HepG2 (cell line): ENCODE data around the gene ZNHIT1. TPM values are rescaled to one million over a fixed set of nuclear protein-coding genes. Genes with fewer than 3 reads are reported as not detected.
A peak's percentile ranks its signal among the peaks of the same experiment; 100 is the strongest.

Experiments
- ATAD3A ChIP-seq: sonication (generic); formaldehyde crosslinking; IDR thresholded peaks from 2 replicates; pipeline ENCODE4 v1.4.0; 2020; ENCODE audit warnings: missing genetic modification reagents
- CEBPB ChIP-seq: IDR thresholded peaks from 2 replicates; pipeline ENCODE4 v1.6.1; 2011; ENCODE audit warnings: low read depth, low read length, improper control_type of control experiment, borderline replicate concordance
- CEBPG ChIP-seq: IDR thresholded peaks from 2 replicates; pipeline ENCODE4 v1.6.1; 2016
- FOSL2 ChIP-seq: sonication (generic); formaldehyde crosslinking; IDR thresholded peaks from 2 replicates; pipeline ENCODE4 v1.4.0; 2020; ENCODE audit warnings: missing genetic modification reagents
- HDAC2 ChIP-seq: sonication (generic); formaldehyde crosslinking; IDR thresholded peaks from 2 replicates; pipeline ENCODE4 v1.4.0; 2020; ENCODE audit warnings: missing genetic modification reagents
- KLF16 ChIP-seq, 2 experiments: sonication (generic) in 1 of 2; formaldehyde crosslinking in 1 of 2; IDR thresholded peaks; 2 replicates each; pipeline versions ENCODE4 v1.6.1 to v1.8.0; 2016 to 2023; ENCODE audit warnings: missing genetic modification reagents in 2 of 2, missing compliant biosample characterization in 1 of 2
- MED1 ChIP-seq: sonication (generic); formaldehyde crosslinking; IDR thresholded peaks from 2 replicates; pipeline ENCODE4 v1.4.0; 2020; ENCODE audit warnings: missing genetic modification reagents
- MYC ChIP-seq: sonication (generic); formaldehyde crosslinking; IDR thresholded peaks from 2 replicates; pipeline ENCODE4 v1.9.0; 2021; ENCODE audit warnings: missing genetic modification reagents, borderline replicate concordance
- NR2C2 ChIP-seq: sonication (generic); formaldehyde crosslinking; IDR thresholded peaks from 2 replicates; pipeline ENCODE4 v1.4.0; 2020; ENCODE audit warnings: missing genetic modification reagents, mild to moderate bottlenecking, moderate library complexity, borderline replicate concordance
- NR2F2 ChIP-seq: IDR thresholded peaks from 2 replicates; pipeline ENCODE4 v1.6.1; 2012; ENCODE audit warnings: low read depth, inconsistent platforms, borderline replicate concordance
- NR2F6 ChIP-seq, 2 experiments: IDR thresholded peaks; 2 replicates each; pipeline ENCODE4 v1.6.1; 2016; ENCODE audit warnings: antibody characterized with exemption in 1 of 2, mild to moderate bottlenecking in 1 of 2
- PHF21A ChIP-seq: sonication (generic); formaldehyde crosslinking; IDR thresholded peaks from 2 replicates; pipeline ENCODE4 v1.5.0; 2020; ENCODE audit warnings: mild to moderate bottlenecking, missing genetic modification reagents
- PHF5A ChIP-seq: IDR thresholded peaks from one replicate; pipeline ENCODE4 v1.6.1; 2018; ENCODE audit warnings: low read depth, missing genetic modification reagents; ENCODE audit not compliant: unreplicated experiment
- RXRB ChIP-seq: IDR thresholded peaks from 2 replicates; pipeline ENCODE4 v1.6.1; 2016; ENCODE audit warnings: borderline replicate concordance, missing genetic modification reagents, missing compliant biosample characterization
- SATB2 ChIP-seq: sonication (generic); formaldehyde crosslinking; IDR thresholded peaks from 2 replicates; pipeline ENCODE4 v1.5.0; 2020; ENCODE audit warnings: missing genetic modification reagents
- SMARCE1 ChIP-seq: fragments of 450-650 bp; IDR thresholded peaks from 2 replicates; pipeline ENCODE4 v1.6.1; 2017; ENCODE audit warnings: borderline replicate concordance
- TAF15 ChIP-seq: fragments of 200-400 bp; formaldehyde crosslinking; IDR thresholded peaks from one replicate; pipeline ENCODE4 v1.6.1; 2018; ENCODE audit warnings: mild to moderate bottlenecking, low read depth, low read length; ENCODE audit not compliant: poor library complexity, severe bottlenecking
- TBX2 ChIP-seq: sonication (generic); formaldehyde crosslinking; IDR thresholded peaks from 2 replicates; pipeline ENCODE4 v1.5.0; 2020; ENCODE audit warnings: missing genetic modification reagents, mild to moderate bottlenecking, borderline replicate concordance
- TBX3 ChIP-seq: fragments of 450-650 bp; IDR thresholded peaks from 2 replicates; pipeline ENCODE4 v1.6.1; 2017; ENCODE audit warnings: antibody characterized with exemption, mild to moderate bottlenecking, inconsistent platforms, borderline replicate concordance
- ZBTB42 ChIP-seq: sonication (generic); formaldehyde crosslinking; IDR thresholded peaks from 2 replicates; pipeline ENCODE4 v1.5.0; 2020; ENCODE audit warnings: mild to moderate bottlenecking, missing genetic modification reagents
- ZC3H13 ChIP-seq: sonication (generic); formaldehyde crosslinking; IDR thresholded peaks from 2 replicates; pipeline ENCODE4 v1.8.1; 2023; ENCODE audit warnings: mild to moderate bottlenecking, missing genetic modification reagents, moderate library complexity
- ZNF17 ChIP-seq: sonication (generic); formaldehyde crosslinking; IDR thresholded peaks from 2 replicates; pipeline ENCODE4 v1.5.0; 2020; ENCODE audit warnings: mild to moderate bottlenecking, missing genetic modification reagents
- ZNF629 ChIP-seq: sonication (generic); formaldehyde crosslinking; conservative IDR thresholded peaks from 2 replicates; pipeline ENCODE4 v1.5.0; 2020; ENCODE audit warnings: missing genetic modification reagents
- ZNF644 ChIP-seq: IDR thresholded peaks from 2 replicates; pipeline ENCODE4 v1.6.1; 2016; ENCODE audit warnings: low read depth
- polyA plus RNA-seq, 8 experiments: library from polyadenylated mRNA; depleted of rRNA in 3 of 8; stranded (reverse) in 7 of 8; unstranded in 1 of 8; fragments of >200 nt; fragmentation: Illumina TruSeq in 4 of 8; extraction: Trizol in 4 of 8; gene quantifications; 2 replicates each; pipeline versions ENCODE4 v1.2.1 to v1.2.3, GENCODE V29; 2011 to 2016; ENCODE audit warnings: low read depth in 4 of 8, missing spikeins in 1 of 8, mixed read lengths in 1 of 8; ENCODE audit not compliant: insufficient read depth in 1 of 8
- total RNA-seq, 5 experiments: library from RNA; depleted of rRNA; stranded (reverse); fragments of >200 nt; fragmentation: Illumina TruSeq; extraction: Trizol; gene quantifications; 2 replicates each; pipeline ENCODE4 v1.2.3, GENCODE V29; 2016; ENCODE audit warnings: low read depth in 1 of 5
- TF ChIP-seq, protein P1 (sequence below): sonication (generic); formaldehyde crosslinking; IDR thresholded peaks from 2 replicates; pipeline ENCODE4 v1.5.0; 2020; ENCODE audit warnings: mild to moderate bottlenecking, missing genetic modification reagents, borderline replicate concordance
- TF ChIP-seq, protein P2 (sequence below): sonication (generic); formaldehyde crosslinking; conservative IDR thresholded peaks from 2 replicates; pipeline ENCODE4 v1.4.0; 2020; ENCODE audit warnings: missing genetic modification reagents
- TF ChIP-seq, protein P3 (sequence below): IDR thresholded peaks from 2 replicates; pipeline ENCODE4 v1.6.1; 2012; ENCODE audit warnings: inconsistent platforms

The ZNHIT1 gene
- total and polyA plus RNA-seq, 2 of the 13 experiments (the other 11 are each of a cell fraction or from before 2014, with no cell fraction given) = 32.5 to 64.5 TPM

DNA sequence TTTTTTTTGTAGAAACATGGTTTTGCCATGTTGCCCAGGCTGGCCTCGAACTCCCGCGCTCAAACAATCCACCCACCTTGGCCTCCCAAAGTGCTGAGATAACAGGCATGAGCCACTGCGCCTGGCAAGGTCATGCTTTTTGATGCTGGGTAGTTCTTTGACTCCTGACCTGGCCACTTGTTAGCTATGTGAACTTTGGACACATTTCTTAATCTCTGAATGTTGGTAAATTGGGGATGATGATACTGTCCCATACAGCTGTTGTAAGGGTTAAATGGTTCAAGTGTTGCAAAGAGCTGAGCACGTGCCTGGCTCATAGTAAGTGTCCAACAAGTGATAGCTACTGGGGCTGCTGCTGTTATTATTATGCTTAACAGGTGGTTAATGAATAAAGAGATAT, 2.3 kb downstream of the ZNHIT1 start (continued):
- peak; percentile 33; the same call in 1 of the 2 replicates for TF ChIP-seq TBX2 (CRISPR knock-in tag)
- no peak for TF ChIP-seq ZBTB42
- TF ChIP-seq TBX3 = no peak
- TF ChIP-seq ATAD3A (CRISPR knock-in tag) = no peak
- TF ChIP-seq CEBPG (CRISPR knock-in tag) = peak; percentile 71
- TF ChIP-seq, protein P1, sequence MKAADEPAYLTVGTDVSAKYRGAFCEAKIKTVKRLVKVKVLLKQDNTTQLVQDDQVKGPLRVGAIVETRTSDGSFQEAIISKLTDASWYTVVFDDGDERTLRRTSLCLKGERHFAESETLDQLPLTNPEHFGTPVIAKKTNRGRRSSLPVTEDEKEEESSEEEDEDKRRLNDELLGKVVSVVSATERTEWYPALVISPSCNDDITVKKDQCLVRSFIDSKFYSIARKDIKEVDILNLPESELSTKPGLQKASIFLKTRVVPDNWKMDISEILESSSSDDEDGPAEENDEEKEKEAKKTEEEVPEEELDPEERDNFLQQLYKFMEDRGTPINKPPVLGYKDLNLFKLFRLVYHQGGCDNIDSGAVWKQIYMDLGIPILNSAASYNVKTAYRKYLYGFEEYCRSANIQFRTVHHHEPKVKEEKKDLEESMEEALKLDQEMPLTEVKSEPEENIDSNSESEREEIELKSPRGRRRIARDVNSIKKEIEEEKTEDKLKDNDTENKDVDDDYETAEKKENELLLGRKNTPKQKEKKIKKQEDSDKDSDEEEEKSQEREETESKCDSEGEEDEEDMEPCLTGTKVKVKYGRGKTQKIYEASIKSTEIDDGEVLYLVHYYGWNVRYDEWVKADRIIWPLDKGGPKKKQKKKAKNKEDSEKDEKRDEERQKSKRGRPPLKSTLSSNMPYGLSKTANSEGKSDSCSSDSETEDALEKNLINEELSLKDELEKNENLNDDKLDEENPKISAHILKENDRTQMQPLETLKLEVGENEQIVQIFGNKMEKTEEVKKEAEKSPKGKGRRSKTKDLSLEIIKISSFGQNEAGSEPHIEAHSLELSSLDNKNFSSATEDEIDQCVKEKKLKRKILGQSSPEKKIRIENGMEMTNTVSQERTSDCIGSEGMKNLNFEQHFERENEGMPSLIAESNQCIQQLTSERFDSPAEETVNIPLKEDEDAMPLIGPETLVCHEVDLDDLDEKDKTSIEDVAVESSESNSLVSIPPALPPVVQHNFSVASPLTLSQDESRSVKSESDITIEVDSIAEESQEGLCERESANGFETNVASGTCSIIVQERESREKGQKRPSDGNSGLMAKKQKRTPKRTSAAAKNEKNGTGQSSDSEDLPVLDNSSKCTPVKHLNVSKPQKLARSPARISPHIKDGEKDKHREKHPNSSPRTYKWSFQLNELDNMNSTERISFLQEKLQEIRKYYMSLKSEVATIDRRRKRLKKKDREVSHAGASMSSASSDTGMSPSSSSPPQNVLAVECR (CRISPR knock-in tag) = peak; percentile 35; the same call in 1 of the 2 replicates
- TF ChIP-seq MED1 (CRISPR knock-in tag) = peak; percentile 56
- peak; percentile 61 for TF ChIP-seq NR2F2
- TF ChIP-seq PHF5A (CRISPR knock-in tag) = no peak
- peak; percentile 58 for TF ChIP-seq ZNF644 (CRISPR knock-in tag)
- no peak for TF ChIP-seq ZNF17 (CRISPR knock-in tag)
- 0 out of 2 replicates have a peak, but pooled peaks have one; percentile 22 for TF ChIP-seq ZC3H13
- TF ChIP-seq NR2C2 (CRISPR knock-in tag) = peak; percentile 86
- TF ChIP-seq MYC = 0 out of 2 replicates have a peak, but pooled peaks have one; percentile 16
- no peak for TF ChIP-seq SATB2
- TF ChIP-seq FOSL2 = peak; percentile 50
- TF ChIP-seq KLF16 (CRISPR knock-in tag; IDR thresholded peaks at IDR 0.05) = 0 out of 4 replicates have a peak, but pooled peaks of 1 of the 2 experiments have one; percentile 23
- peak; percentile 64; the same call in 1 of the 2 replicates for TF ChIP-seq CEBPB
- TF ChIP-seq NR2F6 (IDR thresholded peaks at IDR 0.05) = peak; percentile 74
- peak; percentile 82 for TF ChIP-seq NR2F6 (CRISPR knock-in tag; IDR thresholded peaks at IDR 0.05)
- TF ChIP-seq PHF21A (CRISPR knock-in tag) = peak; percentile 53; the same call in 1 of the 2 replicates
- peak; percentile 62; the same call in 1 of the 2 replicates for TF ChIP-seq HDAC2 (CRISPR knock-in tag)
- no peak for TF ChIP-seq SMARCE1
- TF ChIP-seq, protein P2, sequence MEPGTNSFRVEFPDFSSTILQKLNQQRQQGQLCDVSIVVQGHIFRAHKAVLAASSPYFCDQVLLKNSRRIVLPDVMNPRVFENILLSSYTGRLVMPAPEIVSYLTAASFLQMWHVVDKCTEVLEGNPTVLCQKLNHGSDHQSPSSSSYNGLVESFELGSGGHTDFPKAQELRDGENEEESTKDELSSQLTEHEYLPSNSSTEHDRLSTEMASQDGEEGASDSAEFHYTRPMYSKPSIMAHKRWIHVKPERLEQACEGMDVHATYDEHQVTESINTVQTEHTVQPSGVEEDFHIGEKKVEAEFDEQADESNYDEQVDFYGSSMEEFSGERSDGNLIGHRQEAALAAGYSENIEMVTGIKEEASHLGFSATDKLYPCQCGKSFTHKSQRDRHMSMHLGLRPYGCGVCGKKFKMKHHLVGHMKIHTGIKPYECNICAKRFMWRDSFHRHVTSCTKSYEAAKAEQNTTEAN = 0 out of 2 replicates have a peak, but pooled peaks have one; percentile 27
- TF ChIP-seq, protein P3, sequence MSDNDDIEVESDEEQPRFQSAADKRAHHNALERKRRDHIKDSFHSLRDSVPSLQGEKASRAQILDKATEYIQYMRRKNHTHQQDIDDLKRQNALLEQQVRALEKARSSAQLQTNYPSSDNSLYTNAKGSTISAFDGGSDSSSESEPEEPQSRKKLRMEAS = 0 out of 2 replicates have a peak, but pooled peaks have one; percentile 49
- 0 out of 2 replicates have a peak, but pooled peaks have one; percentile 27 for TF ChIP-seq RXRB
- 0 out of 2 replicates have a peak, but pooled peaks have one; percentile 40 for TF ChIP-seq ZNF629 (CRISPR knock-in tag)
- TF ChIP-seq TAF15 = no peak
